H9 (cell line): Measurements from ENCODE around the gene FABP1. TPM values are rescaled to one million over a fixed set of nuclear protein-coding genes. Genes with fewer than 3 reads are reported as not detected.

Experiments
- DNase-seq: peaks from one replicate; pipeline ENCODE4 v3.0.0-alpha.2; 2017
- H2AFZ ChIP-seq: one replicate; pipeline ENCODE4 v1.6.1; 2013; ENCODE audit warnings: mild to moderate bottlenecking, low read length, control low read depth, moderate library complexity
- H2AK5ac ChIP-seq: 2 replicates; pipeline ENCODE4 v1.6.1; 2013; ENCODE audit warnings: low read length, control low read depth, mixed read lengths; ENCODE audit not compliant: insufficient read length
- H2BK120ac ChIP-seq: one replicate; pipeline ENCODE4 v1.6.1; 2013; ENCODE audit warnings: low read depth, mild to moderate bottlenecking, low read length, control low read depth, inconsistent platforms; ENCODE audit not compliant: poor library complexity, severe bottlenecking
- H2BK12ac ChIP-seq: 2 replicates; pipeline ENCODE4 v1.6.1; 2013; ENCODE audit warnings: low read length, control low read depth, mixed read lengths, low read depth; ENCODE audit not compliant: insufficient read length
- H2BK15ac ChIP-seq: 2 replicates; pipeline ENCODE4 v1.6.1; 2013; ENCODE audit warnings: low read depth, low read length, control low read depth
- H2BK20ac ChIP-seq: one replicate; pipeline ENCODE4 v1.6.1; 2013; ENCODE audit warnings: low read depth, mild to moderate bottlenecking, low read length, control low read depth, inconsistent platforms; ENCODE audit not compliant: poor library complexity, severe bottlenecking
- H2BK5ac ChIP-seq: 2 replicates; pipeline ENCODE4 v1.6.1; 2013; ENCODE audit warnings: low read length, control low read depth, mixed read lengths; ENCODE audit not compliant: insufficient read length
- H3K14ac ChIP-seq: 2 replicates; pipeline ENCODE4 v1.6.1; 2013; ENCODE audit warnings: low read length, control low read depth; ENCODE audit not compliant: insufficient read depth
- H3K18ac ChIP-seq: 2 replicates; pipeline ENCODE4 v1.6.1; 2013; ENCODE audit warnings: low read depth, mild to moderate bottlenecking, mixed read lengths, low read length, control low read depth; ENCODE audit not compliant: insufficient read length
- H3K23ac ChIP-seq: 2 replicates; pipeline ENCODE4 v1.6.1; 2013; ENCODE audit warnings: low read length, control low read depth, mixed read lengths, low read depth; ENCODE audit not compliant: insufficient read length
- H3K23me2 ChIP-seq: 2 replicates; pipeline ENCODE4 v1.6.1; 2013; ENCODE audit warnings: low read depth, mild to moderate bottlenecking, mixed read lengths, low read length, control low read depth; ENCODE audit not compliant: insufficient read length, poor library complexity, severe bottlenecking
- H3K27ac ChIP-seq: 2 replicates; pipeline ENCODE4 v1.5.1; 2013; ENCODE audit warnings: low read length, control low read depth, mixed read lengths, low read depth; ENCODE audit not compliant: insufficient read length
- H3K27me3 ChIP-seq: 2 replicates; pipeline ENCODE4 v1.6.1; 2013; ENCODE audit warnings: low read length, control low read depth, inconsistent platforms; ENCODE audit not compliant: insufficient read depth
- H3K4ac ChIP-seq: 2 replicates; pipeline ENCODE4 v1.6.1; 2013; ENCODE audit warnings: low read depth, mild to moderate bottlenecking, control low read depth, inconsistent platforms, low read length, moderate library complexity
- H3K4me1 ChIP-seq: 2 replicates; pipeline ENCODE4 v1.6.1; 2013; ENCODE audit warnings: low read length, control low read depth, inconsistent platforms; ENCODE audit not compliant: insufficient read depth
- H3K4me2 ChIP-seq: 2 replicates; pipeline ENCODE4 v1.6.1; 2013; ENCODE audit warnings: low read length, control low read depth, mixed read lengths; ENCODE audit not compliant: insufficient read length, insufficient read depth
- H3K56ac ChIP-seq: 2 replicates; pipeline ENCODE4 v1.6.1; 2013; ENCODE audit warnings: low read depth, mild to moderate bottlenecking, mixed read lengths, low read length, control low read depth; ENCODE audit not compliant: insufficient read length
- H3K79me1 ChIP-seq: 2 replicates; pipeline ENCODE4 v1.6.1; 2013; ENCODE audit warnings: low read depth, mild to moderate bottlenecking, moderate library complexity, low read length, control low read depth, inconsistent platforms; ENCODE audit not compliant: insufficient read depth, poor library complexity, severe bottlenecking
- H3K79me2 ChIP-seq: 2 replicates; pipeline ENCODE4 v1.6.1; 2013; ENCODE audit warnings: low read length, control low read depth, inconsistent platforms; ENCODE audit not compliant: insufficient read depth
- H3K9ac ChIP-seq: 2 replicates; pipeline ENCODE4 v1.6.1; 2013; ENCODE audit warnings: low read length, control low read depth, mixed read lengths; ENCODE audit not compliant: insufficient read length; ENCODE audit errors: extremely low read depth
- H3K9me3 ChIP-seq: one replicate; pipeline ENCODE4 v1.6.1; 2013; ENCODE audit warnings: low read depth, low read length, inconsistent platforms; ENCODE audit not compliant: control insufficient read depth
- H3T11ph ChIP-seq: one replicate; pipeline ENCODE4 v1.6.1; 2013; ENCODE audit warnings: mild to moderate bottlenecking, low read length, control low read depth, inconsistent platforms
- H4K20me1 ChIP-seq: one replicate; pipeline ENCODE4 v1.6.1; 2013; ENCODE audit not compliant: control insufficient read depth, insufficient read length, insufficient read depth
- H4K5ac ChIP-seq: 2 replicates; pipeline ENCODE4 v1.6.1; 2013; ENCODE audit warnings: low read depth, mild to moderate bottlenecking, mixed read lengths, low read length, control low read depth; ENCODE audit not compliant: insufficient read length
- H4K8ac ChIP-seq: replicated peaks from 2 replicates; pipeline ENCODE4 v1.6.1; 2013; ENCODE audit warnings: low read length, control low read depth, mixed read lengths, low read depth; ENCODE audit not compliant: insufficient read length
- H4K91ac ChIP-seq: 2 replicates; pipeline ENCODE4 v1.6.1; 2013; ENCODE audit warnings: low read depth, mild to moderate bottlenecking, moderate library complexity, mixed read lengths, low read length, control low read depth; ENCODE audit not compliant: insufficient read length
- H3K27ac Mint-ChIP-seq, 3 experiments: 2 replicates in 2 of 3; 3 replicates in 1 of 3; pipeline ENCODE4 v1.8.0; 2020 to 2021; ENCODE audit warnings: mixed read lengths in 3 of 3, mild to moderate bottlenecking in 1 of 3, moderate library complexity in 1 of 3
- H3K27me3 Mint-ChIP-seq: 2 replicates; pipeline ENCODE4 v1.8.0; 2021; ENCODE audit warnings: low read depth, mild to moderate bottlenecking, moderate library complexity, mixed read lengths
- H3K36me3 Mint-ChIP-seq, 3 experiments: 2 replicates in 2 of 3; 3 replicates in 1 of 3; pipeline ENCODE4 v1.8.0; 2020 to 2021; ENCODE audit warnings: low read depth in 3 of 3, mixed read lengths in 3 of 3; ENCODE audit not compliant: insufficient read depth in 1 of 3
- H3K4me1 Mint-ChIP-seq, 2 experiments: 2 replicates each; pipeline ENCODE4 v1.8.0; 2020; ENCODE audit warnings: mixed read lengths in 2 of 2
- H3K4me3 Mint-ChIP-seq, 2 experiments: 2 replicates in 1 of 2; 3 replicates in 1 of 2; pipeline ENCODE4 v1.8.0; 2020 to 2021; ENCODE audit warnings: mild to moderate bottlenecking in 2 of 2, mixed read lengths in 2 of 2, moderate library complexity in 1 of 2
- H3K9me3 Mint-ChIP-seq, 2 experiments: 2 replicates in 1 of 2; 3 replicates in 1 of 2; pipeline ENCODE4 v1.8.0; 2020; ENCODE audit warnings: mild to moderate bottlenecking in 2 of 2, mixed read lengths in 2 of 2, moderate library complexity in 1 of 2
- WGBS: extraction: QIAGEN DNeasy Blood & Tissue Kit; methylation state at CpG from one replicate; pipeline ENCODE4 v1.1.7; 2013; ENCODE audit warnings: missing lambda C conversion rate, low lambda C conversion rate, mixed read lengths; ENCODE audit not compliant: insufficient read length; ENCODE audit errors: extremely low coverage; 5-methylcytosine and 5-hydroxymethylcytosine counted together
- total RNA-seq: library from RNA; stranded (reverse); gene quantifications from 2 replicates; pipeline ENCODE4 v1.2.1, GENCODE V29; 2021
- TF ChIP-seq, protein P1 (sequence below): fragments of 200-600 bp; sonication (generic); conservative IDR thresholded peaks from 3 replicates; pipeline ENCODE4 v1.8.0; 2021; ENCODE audit warnings: antibody characterized with exemption, mild to moderate bottlenecking

The FABP1 gene
- total RNA-seq, 1 experiment from 2014 or later: not detected

GRCh38 chr2:88115825-88116518 lies 11.9 kb downstream of the FABP1 start:
- Mint-ChIP-seq H3K36me3 (no peaks in the 10 kb centered on the region; a peak in 1 of 7 replicates), H3K4me3 (no peak overlapping the region), H3K9me3 (no peaks in the 10 kb centered on the region), H3K27me3 (peaks cover 9% of the 10 kb centered on the region), H3K4me1 (peaks cover 11% of the 10 kb centered on the region in 2 experiments), H3K27ac (0 out of 7 replicates have a peak overlapping the region, but pooled peaks of 1 of the 3 experiments have one; percentile 10)
- H2AFZ ChIP-seq: no peak overlapping the region
- no peaks in the 10 kb centered on the region for H3K79me2 ChIP-seq
- no peaks in the 10 kb centered on the region for H4K20me1 ChIP-seq
- no peak overlapping the region for H3T11ph ChIP-seq
- no peaks in the 10 kb centered on the region for H3K23me2 ChIP-seq
- H3K9ac ChIP-seq: no peak overlapping the region
- no peak overlapping the region for H2AK5ac ChIP-seq
- no peak overlapping the region for H3K23ac ChIP-seq
- no peak overlapping the region for H2BK120ac ChIP-seq
- H4K91ac ChIP-seq: no peak overlapping the region
- no peak overlapping the region for H2BK12ac ChIP-seq
- no peak overlapping the region for H3K18ac ChIP-seq
- H4K5ac ChIP-seq: no peak overlapping the region
- no peak overlapping the region for H2BK5ac ChIP-seq
- WGBS: no CpG with 5 or more reads among the region's 10 CpGs
- no peaks in the 10 kb centered on the region for H3K79me1 ChIP-seq
- H4K8ac ChIP-seq: no peak overlapping the region
- no peak overlapping the region for H2BK20ac ChIP-seq
- DNase-seq: no peak
- H3K4me2 ChIP-seq: no peak overlapping the region
- H3K4ac ChIP-seq: no peak overlapping the region
- H3K56ac ChIP-seq: no peak overlapping the region
- TF ChIP-seq, protein P1, sequence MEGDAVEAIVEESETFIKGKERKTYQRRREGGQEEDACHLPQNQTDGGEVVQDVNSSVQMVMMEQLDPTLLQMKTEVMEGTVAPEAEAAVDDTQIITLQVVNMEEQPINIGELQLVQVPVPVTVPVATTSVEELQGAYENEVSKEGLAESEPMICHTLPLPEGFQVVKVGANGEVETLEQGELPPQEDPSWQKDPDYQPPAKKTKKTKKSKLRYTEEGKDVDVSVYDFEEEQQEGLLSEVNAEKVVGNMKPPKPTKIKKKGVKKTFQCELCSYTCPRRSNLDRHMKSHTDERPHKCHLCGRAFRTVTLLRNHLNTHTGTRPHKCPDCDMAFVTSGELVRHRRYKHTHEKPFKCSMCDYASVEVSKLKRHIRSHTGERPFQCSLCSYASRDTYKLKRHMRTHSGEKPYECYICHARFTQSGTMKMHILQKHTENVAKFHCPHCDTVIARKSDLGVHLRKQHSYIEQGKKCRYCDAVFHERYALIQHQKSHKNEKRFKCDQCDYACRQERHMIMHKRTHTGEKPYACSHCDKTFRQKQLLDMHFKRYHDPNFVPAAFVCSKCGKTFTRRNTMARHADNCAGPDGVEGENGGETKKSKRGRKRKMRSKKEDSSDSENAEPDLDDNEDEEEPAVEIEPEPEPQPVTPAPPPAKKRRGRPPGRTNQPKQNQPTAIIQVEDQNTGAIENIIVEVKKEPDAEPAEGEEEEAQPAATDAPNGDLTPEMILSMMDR: no peak
- no peaks in the 10 kb centered on the region for H3K9me3 ChIP-seq
- H3K27me3 ChIP-seq: no peaks in the 10 kb centered on the region; the same call in 1 of the 2 replicates
- H2BK15ac ChIP-seq: no peak overlapping the region
- no peak overlapping the region for H3K14ac ChIP-seq
- no peak overlapping the region for H3K27ac ChIP-seq
- H3K4me1 ChIP-seq: no peaks in the 10 kb centered on the region
